ENCODE data around the gene LAT. TPM values are rescaled to one million over a fixed set of nuclear protein-coding genes. Genes with fewer than 3 reads are reported as not detected.

Gene LAT
- total and polyA plus RNA-seq, 2 of the 4 experiments (the other 2 are of a cell fraction), result 0.18 to 7.4 TPM

- Histone ChIP-seq H2BK120ac (ENCODE audit: low read depth, low read length) (no peak overlapping the region), H3K4ac (ENCODE audit: low read depth, low read length) (no peak overlapping the region; the same call in 1 of the 2 replicates), H2BK15ac (ENCODE audit: low read depth, low read length) (no peak overlapping the region), H3K14ac (replicated peaks; ENCODE audit: low read depth, low read length) (no peak overlapping the region), H2BK5ac (ENCODE audit: low read depth, low read length, poor library complexity, severe bottlenecking) (no peak overlapping the region), H3K23ac (ENCODE audit: low read depth, low read length) (no peak overlapping the region), H2AK5ac (ENCODE audit: low read depth, low read length) (no peak overlapping the region), H2AK9ac (replicated peaks; ENCODE audit: low read depth, low read length, poor library complexity) (no peak overlapping the region), H4K8ac (ENCODE audit: low read depth in 2 of 2, low read length in 2 of 2) (no peak overlapping the region), H3K9ac (ENCODE audit: low read depth, low read length) (no peak overlapping the region), H3K4me1 (ENCODE audit: control insufficient read depth, insufficient read depth, low read length) (no peaks in the 10 kb centered on the region), H2BK20ac (ENCODE audit: low read depth, low read length) (no peak overlapping the region), H3K27me3 (ENCODE audit: control insufficient read depth, insufficient read depth, low read length) (peaks cover 4% of the 10 kb centered on the region), H3K9me3 (ENCODE audit: control insufficient read depth, insufficient read depth, low read length) (no peaks in the 10 kb centered on the region), H4K91ac (ENCODE audit: insufficient read depth, low read depth, low read length) (no peak overlapping the region), H3K4me2 (ENCODE audit: low read depth, low read length) (no peak overlapping the region), H3K56ac (ENCODE audit: extremely low read depth, insufficient read depth, low read length) (no peak overlapping the region), H3K4me3 (ENCODE audit: insufficient read depth, low read depth, low read length) (no peak overlapping the region), H4K20me1 (ENCODE audit: insufficient read depth, low read length) (no peaks in the 10 kb centered on the region), H3K27ac (ENCODE audit: insufficient read depth, low read length) (no peak overlapping the region), H3K36me3 (ENCODE audit: control insufficient read depth, insufficient read depth, low read length) (no peaks in the 10 kb centered on the region), H2AFZ (replicated peaks; ENCODE audit: low read length, poor library complexity) (no peak overlapping the region), H3K9me1 (ENCODE audit: insufficient read depth, low read length) (0 out of 2 replicates have a peak, but pooled peaks cover 2% of the 10 kb centered on the region), H3K79me1 (ENCODE audit: low read depth in 1 of 2, low read length in 2 of 2) (no peaks in the 10 kb centered on the region), H3K18ac (ENCODE audit: low read depth, low read length) (no peak overlapping the region), H4K5ac (ENCODE audit: low read depth, low read length) (no peak overlapping the region)
- in situ Hi-C loops (cut with MboI; ENCODE audit: low sequenced_read_pairs), result no loop called here
- BruUV-seq (replicated peaks), result no TSS peak
- DNase-seq (no peak), ATAC-seq (ENCODE audit: low read depth) (no peak)
- CTCF ChIA-PET, result no interaction called here
- dilution Hi-C loops (cut with HindIII; ENCODE audit: low sequenced_read_pairs, unreplicated experiment), result no loop called here
- intact Hi-C loops (cut with micrococcal nuclease), result no loop called here
- POLR2A ChIA-PET (ENCODE audit: unreplicated experiment), result no interaction called here
- no peak for TF ChIP-seq RFX5 (IDR thresholded peaks at IDR 0.05; ENCODE audit: low read depth, low read length)
- 83% methylated on average over 2 of the region's 4 CpGs; no CpG with 5 or more reads in 1 of the 2 experiments for WGBS, 2 experiments (ENCODE audit: extremely low coverage in 2 of 2, insufficient read length in 1 of 2)
Measured at GRCh38 chr16:28999577-28999976, 14.7 kb downstream of the LAT start.
